NCI-H460 (cell line): ENCODE results near the gene SLX1B. TPM values are rescaled to one million over a fixed set of nuclear protein-coding genes. Genes with fewer than 3 reads are reported as not detected.
"Not testable (repeated sequence)": the region's sequence is repeated elsewhere in the genome, so short reads cannot be mapped to it uniquely, and the experiment has no call there.

ENCODE experiments used
- DNase-seq: peaks from one replicate; pipeline ENCODE4 v3.0.0-alpha.2; 2016; ENCODE audit warnings: low read depth; ENCODE audit errors: extremely low read depth
- polyA plus RNA-seq: library from polyadenylated mRNA; depleted of rRNA; stranded (reverse); fragments of >200 nt; gene quantifications from 2 replicates; pipeline ENCODE4 v1.2.3, GENCODE V29; 2014; cell fraction: nucleus; rRNA removed
- total RNA-seq: library from RNA; depleted of rRNA; stranded (reverse); fragments of >200 nt; shearing (Covaris generic); gene quantifications from 2 replicates; pipeline ENCODE4 v1.2.3, GENCODE V29; 2014; rRNA removed

Gene SLX1B
- total RNA-seq: 25.2 and 26.8 TPM in 2 replicates
- polyA plus RNA-seq: 141 and 171 TPM in 2 replicates

GRCh38 chr16:29454269-29454668, at the start of gene SLX1B, which contains the start of gene BOLA2:
Gene SLX1B, plus strand, starts transcription at chr16:29454533.
Gene BOLA2, minus strand, starts transcription at chr16:29454351. Its CDS starts 98 bp downstream, at chr16:29454253.
- not testable (repeated sequence) for DNase-seq

- not testable (repeated sequence) for DNase-seq
These were observed 49.1 kb upstream of the SLX1B start for GRCh38 chr16:29405249-29405648.

- not testable (repeated sequence) for DNase-seq
These were observed 30.7 kb upstream of the SLX1B start for GRCh38 chr16:29423587-29423986.

- not testable (repeated sequence) for DNase-seq
These were observed 28.9 kb upstream of the SLX1B start for GRCh38 chr16:29425390-29425789.

GRCh38 chr16:29453754-29454153, 579 bp upstream of the SLX1B start:
- not testable (repeated sequence) for DNase-seq

- DNase-seq: not testable (repeated sequence)
These were observed 495 bp downstream of the SLX1B start for GRCh38 chr16:29454828-29455227.

GRCh38 chr16:29457660-29458059, 3.3 kb downstream of the SLX1B start:
- not testable (repeated sequence) for DNase-seq

GRCh38 chr16:29459706-29460646, 5.6 kb downstream of the SLX1B start, which contains the start of gene SULT1A4:
Gene SULT1A4, plus strand, starts transcription at chr16:29459913. Its CDS starts 1,473 bp downstream, at chr16:29461386.
- DNase-seq: not testable (repeated sequence)

GRCh38 chr16:29460647-29461030, 6.3 kb downstream of the SLX1B start:
- DNase-seq: not testable (repeated sequence)

GRCh38 chr16:29465985-29466824, 11.9 kb downstream of the SLX1B start:
- not testable (repeated sequence) for DNase-seq

- DNase-seq: not testable (repeated sequence)
These were observed 12.6 kb downstream of the SLX1B start for GRCh38 chr16:29466904-29467303.

GRCh38 chr16:29467654-29468366, 13.5 kb downstream of the SLX1B start:
- not testable (repeated sequence) for DNase-seq

- DNase-seq: not testable (repeated sequence)
These were observed 15.3 kb downstream of the SLX1B start for GRCh38 chr16:29469660-29470059.

- not testable (repeated sequence) for DNase-seq
These were observed 17.7 kb downstream of the SLX1B start for GRCh38 chr16:29472065-29472464.

GRCh38 chr16:29482276-29482675, 27.9 kb downstream of the SLX1B start:
- DNase-seq: not testable (repeated sequence)

- DNase-seq: not testable (repeated sequence)
These were observed 52.0 kb downstream of the SLX1B start, which contains the start of gene NPIPB12 for GRCh38 chr16:29506308-29506707. Gene NPIPB12, minus strand, starts transcription at chr16:29506408.
